RKO (cell line): Measurements from ENCODE around the gene STMND1.

Experiments used
- DNase-seq: peaks from one replicate; pipeline ENCODE4 v3.0.0-alpha.2; 2016; ENCODE audit warnings: low spot score

The STMND1 gene

DNA sequence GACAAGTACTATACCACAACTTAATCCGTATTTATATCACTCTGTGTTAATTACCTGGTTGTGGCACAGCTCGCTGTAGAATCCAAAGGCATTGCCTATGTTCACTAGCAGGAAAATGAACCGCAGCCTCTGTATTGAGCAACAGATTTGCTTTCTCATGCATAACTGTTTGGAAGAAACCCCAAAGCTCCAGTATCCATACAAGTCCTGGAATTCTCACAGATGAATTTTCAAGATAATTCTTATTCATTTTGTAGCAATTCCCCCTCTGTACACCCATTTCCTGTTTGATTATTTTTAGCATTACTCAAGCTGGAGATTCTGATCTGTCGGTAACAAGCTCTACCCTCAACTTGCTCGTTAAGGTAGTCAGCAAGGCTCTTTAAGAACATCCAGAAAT is 63.5 kb downstream of the STMND1 start:
- DNase-seq, result no peak

DNA sequence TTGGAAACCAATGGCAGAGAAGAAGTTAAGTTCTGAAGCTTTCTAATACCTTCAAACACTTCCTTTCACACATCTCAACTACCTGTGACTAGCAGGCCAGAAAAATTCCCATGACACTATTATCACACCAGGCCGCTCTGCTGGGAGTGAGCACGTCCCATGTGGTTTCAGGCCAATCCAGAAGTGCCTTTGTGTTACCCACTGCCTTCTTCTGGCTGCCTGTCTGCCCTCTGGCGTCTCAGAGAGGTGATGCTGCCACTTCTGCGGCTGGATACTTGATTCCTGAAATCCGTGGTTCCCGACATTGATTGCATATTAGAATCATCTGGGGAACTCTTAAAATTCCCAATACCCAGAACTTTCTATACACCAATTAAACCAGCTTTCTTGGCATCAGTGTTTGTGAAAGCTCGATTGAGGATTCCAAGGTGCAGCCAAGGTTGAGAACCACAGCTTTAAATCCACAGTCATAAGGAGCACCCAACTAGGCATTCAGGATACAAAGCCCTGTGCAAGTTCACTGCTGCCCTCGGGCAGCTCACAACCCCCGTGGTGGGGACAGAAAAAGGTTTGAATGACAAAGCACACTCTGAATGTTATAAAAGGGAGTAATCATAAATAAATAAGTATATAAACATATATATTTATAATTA is 65.6 kb downstream of the STMND1 start:
- DNase-seq, result peak; percentile 55

DNA sequence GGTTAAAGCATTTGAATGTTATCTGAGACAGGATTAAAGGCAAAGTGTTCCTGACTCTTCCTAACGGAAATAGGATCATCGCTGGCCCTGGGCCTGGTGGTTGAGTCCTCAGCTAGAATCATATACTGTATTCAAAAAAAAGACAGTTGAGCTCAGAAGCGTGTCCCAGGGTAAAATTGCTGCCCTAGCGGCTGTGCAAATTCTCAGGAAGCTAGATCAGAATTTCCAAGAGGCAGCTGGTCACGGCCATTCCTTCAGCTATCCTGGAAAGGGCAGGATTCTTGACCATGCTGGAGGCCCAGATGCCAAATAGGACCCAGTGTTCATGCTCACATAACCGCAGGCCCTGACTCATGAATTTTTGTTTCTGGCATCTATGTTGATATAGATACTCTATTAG is 67.4 kb downstream of the STMND1 start:
- DNase-seq, result no peak

DNA sequence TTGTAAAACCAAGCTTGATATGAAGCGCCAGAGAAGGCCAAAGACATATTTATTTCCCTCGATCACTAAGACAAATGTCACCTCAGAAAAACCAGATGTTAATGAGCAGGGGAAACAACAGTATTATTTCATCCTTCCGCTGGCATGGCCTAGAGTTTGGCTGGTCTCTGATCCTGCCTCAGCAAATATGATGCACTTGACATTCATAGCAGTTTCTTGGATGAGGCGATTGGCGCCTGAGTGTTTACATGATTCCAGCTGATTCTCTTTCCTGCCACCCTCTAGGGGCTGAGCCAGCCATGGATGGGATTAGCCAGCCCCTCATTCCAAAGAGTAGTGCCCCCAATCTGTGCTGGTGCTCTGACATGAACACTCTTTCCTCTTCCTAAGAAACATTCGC is 67.9 kb downstream of the STMND1 start:
- DNase-seq, result no peak

DNA sequence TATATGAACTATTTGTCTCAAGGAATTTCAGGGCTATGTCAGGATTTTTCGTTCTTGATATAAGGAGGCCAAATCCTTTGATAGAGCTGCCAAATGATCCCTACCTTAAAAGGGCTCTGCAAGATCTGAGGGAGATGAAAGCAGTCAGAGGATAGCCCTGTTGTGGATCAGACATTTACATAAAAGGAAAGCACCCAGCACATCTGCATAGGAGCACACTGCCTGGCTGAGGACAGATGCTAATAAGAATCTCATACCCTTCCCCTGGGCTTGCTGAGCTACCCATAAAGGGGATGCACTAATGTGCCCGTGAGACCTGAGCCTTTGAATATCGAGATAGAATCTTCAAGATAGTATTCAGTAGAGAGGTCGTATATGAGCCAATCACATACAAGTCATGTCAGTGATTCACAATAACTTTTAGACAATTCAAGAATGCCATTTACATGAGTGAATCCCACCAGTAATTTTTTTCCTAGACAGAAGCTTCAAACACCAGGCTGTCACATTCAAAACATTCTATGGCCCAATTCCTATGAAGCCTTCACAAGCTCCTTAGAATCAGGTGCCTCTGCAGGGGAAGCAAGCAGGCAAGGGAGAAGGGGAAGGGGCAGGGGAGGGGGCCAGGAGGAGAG is 71.1 kb downstream of the STMND1 start:
- DNase-seq, result no peak

DNA sequence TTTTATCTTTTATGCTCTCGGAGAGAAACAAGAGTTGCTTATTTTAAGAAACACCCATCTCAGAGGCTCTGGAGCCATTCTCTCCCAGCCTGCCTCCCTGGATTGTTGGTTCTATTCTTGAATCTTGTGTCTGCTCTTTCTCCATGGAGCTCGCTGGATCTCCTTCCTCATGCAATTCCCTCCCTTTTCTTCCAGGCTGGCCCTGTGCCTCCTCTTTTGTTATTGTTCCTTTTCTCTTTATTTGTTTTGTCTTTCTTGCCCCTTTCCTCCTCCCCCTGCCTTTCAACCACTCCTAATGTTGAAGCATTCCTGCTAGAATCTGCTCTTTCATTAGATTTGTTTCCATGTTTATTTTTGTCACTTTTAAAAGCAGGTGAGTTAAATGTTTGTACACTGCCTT is 76.5 kb downstream of the STMND1 start:
- DNase-seq, result no peak

DNA sequence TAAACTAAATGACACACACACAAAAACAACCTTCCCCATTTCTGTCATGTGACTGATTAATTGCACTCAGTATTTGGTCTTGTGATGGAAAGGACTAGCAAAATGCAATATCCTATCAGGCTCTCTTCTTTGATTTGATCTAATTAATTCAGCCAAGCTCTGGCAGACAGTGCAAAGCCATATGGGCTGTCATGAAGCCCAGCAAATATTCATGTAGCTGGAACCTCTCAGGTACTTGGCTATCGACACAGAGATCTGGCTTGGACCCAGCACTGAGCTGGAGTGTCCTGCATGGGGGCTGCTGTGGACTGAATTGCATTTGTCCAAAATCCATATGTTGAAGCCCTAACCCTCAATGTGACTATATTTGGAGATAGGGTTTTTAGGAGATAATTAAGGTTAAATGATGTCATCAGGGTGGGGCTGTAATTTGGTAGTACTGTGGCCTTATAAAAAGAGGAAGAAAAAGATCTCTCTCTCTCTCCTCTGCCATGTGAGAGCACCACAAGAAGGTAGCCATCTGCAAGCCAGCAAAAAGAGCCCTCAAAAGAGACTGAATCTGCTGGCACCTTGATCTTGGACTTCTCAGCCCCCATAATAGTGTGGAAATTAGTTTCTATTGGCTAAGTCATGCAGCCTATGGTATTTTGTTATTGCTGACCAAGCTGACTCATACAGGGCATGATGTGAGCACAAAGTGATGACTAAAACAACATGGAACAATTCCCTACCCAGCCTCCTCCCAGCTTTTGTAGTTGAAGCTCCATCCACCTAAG is 77.1 kb downstream of the STMND1 start:
- peak; percentile 50 for DNase-seq

DNA sequence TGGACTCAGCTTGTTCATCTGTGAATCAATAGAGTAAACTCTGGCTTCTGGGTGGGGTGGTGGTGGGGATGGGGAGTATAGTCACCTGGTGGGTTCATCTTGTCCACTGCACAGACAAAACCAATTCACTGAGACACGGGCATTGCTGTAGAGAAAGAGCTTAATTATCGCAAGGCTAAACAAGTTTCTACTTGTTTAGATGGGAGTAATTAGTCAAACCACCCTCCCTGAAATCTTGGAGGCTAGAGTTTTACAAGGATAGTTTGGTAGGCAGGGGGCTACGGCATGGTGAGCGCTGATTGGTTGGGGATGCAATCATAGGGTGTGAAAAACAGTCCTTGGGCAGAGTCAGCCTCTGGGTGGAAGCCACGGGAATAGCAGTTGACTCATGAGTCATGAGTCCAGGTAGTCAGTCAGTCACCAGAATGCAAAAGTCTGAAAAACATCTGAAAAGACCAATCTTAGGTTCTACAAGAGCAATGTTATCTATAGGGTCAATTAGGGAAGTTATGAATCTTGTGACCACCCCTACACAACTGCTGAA is 77.8 kb downstream of the STMND1 start:
- peak; percentile 11 for DNase-seq
